ENCODE results near the gene HARS2. TPM values are rescaled to one million over a fixed set of nuclear protein-coding genes. Genes with fewer than 3 reads are reported as not detected.
A peak's percentile ranks its signal among the peaks of the same experiment; 100 is the strongest.

Gene HARS2
- total and polyA plus RNA-seq, 10 of the 15 experiments (the other 5 are each of a cell fraction or from before 2014, with no cell fraction given), result 9.3 to 34.3 (median 24.8) TPM

DNA sequence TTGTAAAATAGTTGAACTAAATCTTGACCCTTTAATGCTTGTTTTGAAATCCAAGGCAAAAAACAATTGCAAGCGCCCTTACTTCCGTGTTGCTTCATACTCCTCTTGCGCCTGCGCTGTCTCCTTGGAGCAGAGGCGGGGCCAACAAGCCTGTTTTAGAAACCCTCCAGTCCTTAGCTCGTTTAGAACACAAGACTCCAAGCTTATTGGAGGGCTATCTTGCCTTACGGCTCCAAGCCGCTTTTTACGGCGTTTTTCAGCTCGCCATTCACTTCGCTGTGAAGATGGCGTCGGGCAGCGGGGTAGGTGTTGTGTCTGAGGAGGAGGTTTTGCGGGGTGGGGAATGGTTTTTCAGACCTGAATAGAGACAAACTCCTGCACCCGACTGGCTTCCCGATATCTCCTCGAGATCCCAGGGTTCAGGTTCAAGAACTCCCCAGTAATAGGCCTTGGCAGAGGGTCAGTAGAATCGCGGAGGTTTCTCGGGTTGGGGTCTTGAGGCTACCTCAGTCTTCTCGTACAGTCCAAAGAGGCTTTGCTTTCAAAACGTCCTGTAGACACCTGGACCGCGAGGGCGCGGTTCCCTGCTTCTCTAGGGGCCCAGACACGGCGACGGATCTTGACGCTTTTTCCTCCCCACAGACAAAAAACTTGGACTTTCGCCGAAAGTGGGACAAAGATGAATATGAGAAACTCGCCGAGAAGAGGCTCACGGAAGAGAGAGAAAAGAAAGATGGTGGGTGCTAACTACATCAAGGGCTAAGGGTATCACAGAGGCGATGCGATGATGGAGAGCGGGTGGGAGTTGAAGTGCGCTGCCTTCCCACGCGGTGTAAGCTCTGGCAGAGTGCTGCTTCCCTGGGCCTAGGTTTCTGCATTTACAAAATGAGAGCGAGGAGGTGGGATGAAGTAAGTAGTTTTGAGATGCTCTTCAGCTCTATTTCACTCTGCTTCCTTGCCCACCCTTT lies 9.2 kb downstream of the HARS2 start, which contains the start of gene ZMAT2 (continued):
- TF ChIP-seq CEBPB (IDR thresholded peaks at IDR 0.05; ENCODE audit: borderline replicate concordance in 1 of 2, low read depth in 2 of 2, low read length in 2 of 2) (no peak), SKIL (IDR thresholded peaks at IDR 0.05; ENCODE audit: low read depth, poor library complexity, severe bottlenecking) (no peak), SREBF1 (IDR thresholded peaks at IDR 0.05; ENCODE audit: low read length) (no peak), EED (IDR thresholded peaks at IDR 0.05; ENCODE audit: low read depth) (no peak), EP300 (IDR thresholded peaks at IDR 0.05; ENCODE audit: borderline replicate concordance in 1 of 2, control insufficient read depth in 1 of 2, low read depth in 2 of 2, low read length in 2 of 2) (no peak), NR2C1 (IDR thresholded peaks at IDR 0.05) (no peak), KLF5 (IDR thresholded peaks at IDR 0.05; ENCODE audit: partially characterized antibody) (peak; percentile 59), HDAC6 (IDR thresholded peaks at IDR 0.05; ENCODE audit: unreplicated experiment) (no peak), ZSCAN29 (IDR thresholded peaks at IDR 0.05) (no peak), CBFB (IDR thresholded peaks at IDR 0.05; ENCODE audit: low read depth) (no peak; the same call in 1 of the 2 replicates), YBX1 (IDR thresholded peaks at IDR 0.05) (no peak), SIX5 (IDR thresholded peaks at IDR 0.05; ENCODE audit: low read depth, low read length, severe bottlenecking) (peak; percentile 73), JUND (IDR thresholded peaks at IDR 0.05; ENCODE audit: low read depth, low read length) (no peak), RAD51 (IDR thresholded peaks at IDR 0.05) (no peak), KAT2A (conservative IDR thresholded peaks at IDR 0.05; ENCODE audit: control insufficient read depth, low read depth, low read length) (no peak), SIN3A (IDR thresholded peaks at IDR 0.05; ENCODE audit: low read depth, low read length) (peak; percentile 62; the same call in 1 of the 2 replicates), ZNF274 (IDR thresholded peaks at IDR 0.05; ENCODE audit: insufficient read depth, insufficient read length) (no peak)

All from GM12878 (cell line).